Neural progenitor cell (in vitro differentiated cells): ENCODE data around the gene SPTBN5. TPM values are rescaled to one million over a fixed set of nuclear protein-coding genes. Genes with fewer than 3 reads are reported as not detected.

Source experiments
- DNase-seq: peaks from one replicate; pipeline ENCODE4 v3.0.0-alpha.2; 2016; ENCODE audit warnings: low spot score
- H2AFZ ChIP-seq: fragments of 200-600 bp; sonication (generic); replicated peaks from 2 replicates; pipeline ENCODE4 v1.6.1; 2016; ENCODE audit warnings: antibody characterized with exemption
- H3F3A ChIP-seq: fragments of 200-600 bp; sonication (generic); 2 replicates; pipeline ENCODE4 v1.6.1; 2016; ENCODE audit warnings: antibody characterized with exemption, low read depth
- H3K27ac ChIP-seq: fragments of 200-600 bp; sonication (generic); 2 replicates; pipeline ENCODE4 v1.5.1; 2016; ENCODE audit warnings: mild to moderate bottlenecking
- H3K27me3 ChIP-seq: fragments of 200-600 bp; sonication (generic); 2 replicates; pipeline ENCODE4 v1.6.1; 2016; ENCODE audit warnings: mild to moderate bottlenecking, moderate library complexity
- H3K36me3 ChIP-seq: fragments of 200-600 bp; sonication (generic); 2 replicates; pipeline ENCODE4 v1.5.1; 2016
- H3K4me1 ChIP-seq: fragments of 200-600 bp; sonication (generic); 2 replicates; pipeline ENCODE4 v1.6.1; 2016; ENCODE audit warnings: mixed run types
- H3K4me2 ChIP-seq: fragments of 200-600 bp; sonication (generic); 2 replicates; pipeline ENCODE4 v1.6.1; 2016
- H3K4me3 ChIP-seq: fragments of 200-600 bp; sonication (generic); 2 replicates; pipeline ENCODE4 v1.5.1; 2016
- H3K79me2 ChIP-seq: fragments of 200-600 bp; sonication (generic); 2 replicates; pipeline ENCODE4 v1.6.1; 2016; ENCODE audit warnings: low read depth
- H3K9ac ChIP-seq: fragments of 200-600 bp; sonication (generic); 2 replicates; pipeline ENCODE4 v1.6.1; 2016
- H3K9me3 ChIP-seq: fragments of 200-600 bp; sonication (generic); 2 replicates; pipeline ENCODE4 v1.5.1; 2016; ENCODE audit warnings: low read depth
- H4K20me1 ChIP-seq: fragments of 200-600 bp; sonication (generic); 2 replicates; pipeline ENCODE4 v1.6.1; 2016; ENCODE audit warnings: low read depth
- H3K27ac Mint-ChIP-seq: 3 replicates; pipeline ENCODE4 v1.8.0; 2021; ENCODE audit warnings: mixed read lengths
- H3K27me3 Mint-ChIP-seq: 2 replicates; pipeline ENCODE4 v1.8.0; 2022; ENCODE audit warnings: low read depth, mild to moderate bottlenecking, inconsistent platforms, moderate library complexity, mixed read lengths; ENCODE audit not compliant: insufficient read depth
- H3K36me3 Mint-ChIP-seq: 3 replicates; pipeline ENCODE4 v1.8.0; 2021; ENCODE audit warnings: mixed read lengths
- H3K4me1 Mint-ChIP-seq: 3 replicates; pipeline ENCODE4 v1.8.0; 2021; ENCODE audit warnings: mixed read lengths
- H3K4me3 Mint-ChIP-seq: 3 replicates; pipeline ENCODE4 v1.8.0; 2021; ENCODE audit warnings: mild to moderate bottlenecking, moderate library complexity, mixed read lengths
- H3K9me3 Mint-ChIP-seq: 3 replicates; pipeline ENCODE4 v1.8.0; 2020; ENCODE audit warnings: mixed read lengths
- CTCF ChIP-seq: fragments of 200-600 bp; sonication (generic); IDR thresholded peaks from 2 replicates; pipeline ENCODE4 v1.5.1; 2017; ENCODE audit warnings: antibody characterized with exemption, mild to moderate bottlenecking
- EZH2 ChIP-seq: fragments of 200-600 bp; sonication (generic); IDR thresholded peaks from 2 replicates; pipeline ENCODE4 v1.6.1; 2017; ENCODE audit warnings: antibody characterized with exemption, mild to moderate bottlenecking, moderate library complexity
- EZH2phosphoT487 ChIP-seq: fragments of 200-600 bp; sonication (generic); IDR thresholded peaks from 2 replicates; pipeline ENCODE4 v1.6.1; 2017; ENCODE audit warnings: antibody characterized with exemption
- total RNA-seq: library from RNA; depleted of rRNA; stranded (reverse); fragments of >200 nt; gene quantifications from 2 replicates; pipeline ENCODE4 v1.2.3, GENCODE V29; 2015; ENCODE audit warnings: low replicate concordance

SPTBN5 gene
- total RNA-seq, 1 donor from 2014 or later: not detected

DNA sequence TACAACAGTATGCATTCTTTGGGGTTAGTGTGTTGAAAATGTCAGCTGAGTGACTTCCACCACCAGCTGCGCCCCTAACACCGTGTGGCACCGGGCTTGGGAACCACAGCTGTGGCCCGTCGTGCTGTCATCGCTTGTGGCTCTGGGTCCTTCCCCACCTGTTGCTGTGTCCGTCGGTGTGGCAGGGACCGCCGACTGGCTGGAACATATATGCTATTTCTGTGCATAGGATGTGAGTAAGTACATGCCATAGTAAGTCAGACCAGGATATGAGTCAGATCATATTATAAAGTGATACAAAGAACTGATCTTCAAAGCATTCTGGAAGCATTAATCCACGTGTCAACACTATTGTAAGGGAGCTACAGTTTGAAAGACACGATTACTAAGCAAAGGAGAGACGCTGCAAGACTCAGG, 46.6 kb upstream of the SPTBN5 start:
- H3K36me3 Mint-ChIP-seq: peaks cover 2% of the 10 kb centered on the region
- Histone ChIP-seq H3K27ac (no peak overlapping the region), H3F3A (peaks cover 16% of the 10 kb centered on the region), H3K4me3 (no peak overlapping the region), H3K27me3 (no peaks in the 10 kb centered on the region), H3K79me2 (no peaks in the 10 kb centered on the region), H3K9me3 (no peaks in the 10 kb centered on the region), H3K9ac (no peak overlapping the region), H3K4me2 (no peak overlapping the region), H3K4me1 (peaks cover 39% of the 10 kb centered on the region), H4K20me1 (no peaks in the 10 kb centered on the region), H2AFZ (no peak overlapping the region), H3K36me3 (no peaks in the 10 kb centered on the region)
- TF ChIP-seq EZH2phosphoT487 (no peak), EZH2 (no peak), CTCF (no peak)
- no peaks in the 10 kb centered on the region for H3K9me3 Mint-ChIP-seq
- peaks cover 46% of the 10 kb centered on the region for H3K4me1 Mint-ChIP-seq
- no peak overlapping the region for H3K4me3 Mint-ChIP-seq
- no peak overlapping the region for H3K27ac Mint-ChIP-seq
- no peak for DNase-seq
- H3K27me3 Mint-ChIP-seq: no peaks in the 10 kb centered on the region

DNA sequence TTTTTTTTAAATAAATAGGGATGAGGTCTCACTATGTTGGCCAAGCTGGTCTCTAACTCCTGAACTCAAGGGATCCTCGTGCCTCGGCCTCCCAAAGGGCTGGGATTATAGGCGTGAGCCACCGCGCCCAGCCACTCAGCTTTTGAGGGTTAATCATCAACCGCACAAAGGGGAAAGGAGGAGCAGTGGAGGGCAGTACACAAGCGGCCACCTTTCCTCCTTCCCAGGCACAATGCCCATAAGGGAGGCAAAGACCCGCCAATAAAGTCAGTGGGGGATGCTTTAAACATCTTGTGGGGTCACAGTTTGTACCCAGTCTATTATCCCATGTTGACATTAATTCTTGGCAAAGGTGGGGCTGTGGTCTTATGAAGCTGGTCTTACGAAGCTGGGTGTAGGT, 46.1 kb upstream of the SPTBN5 start:
- H2AFZ ChIP-seq: no peak overlapping the region
- no peaks in the 10 kb centered on the region for H4K20me1 ChIP-seq
- H3F3A ChIP-seq: peaks cover 16% of the 10 kb centered on the region
- Mint-ChIP-seq H3K4me1 (peaks cover 44% of the 10 kb centered on the region), H3K27me3 (peaks cover under 1% of the 10 kb centered on the region), H3K27ac (no peak overlapping the region), H3K4me3 (no peak overlapping the region), H3K9me3 (no peaks in the 10 kb centered on the region), H3K36me3 (peaks cover 2% of the 10 kb centered on the region)
- no peaks in the 10 kb centered on the region for H3K27me3 ChIP-seq
- TF ChIP-seq CTCF: no peak
- no peak for TF ChIP-seq EZH2phosphoT487
- TF ChIP-seq EZH2: no peak
- H3K9me3 ChIP-seq: no peaks in the 10 kb centered on the region
- H3K4me2 ChIP-seq: no peak overlapping the region
- no peaks in the 10 kb centered on the region for H3K79me2 ChIP-seq
- H3K4me3 ChIP-seq: no peak overlapping the region
- no peak overlapping the region for H3K9ac ChIP-seq
- no peak for DNase-seq
- H3K4me1 ChIP-seq: peaks cover 40% of the 10 kb centered on the region
- no peaks in the 10 kb centered on the region for H3K36me3 ChIP-seq
- no peak overlapping the region for H3K27ac ChIP-seq

DNA sequence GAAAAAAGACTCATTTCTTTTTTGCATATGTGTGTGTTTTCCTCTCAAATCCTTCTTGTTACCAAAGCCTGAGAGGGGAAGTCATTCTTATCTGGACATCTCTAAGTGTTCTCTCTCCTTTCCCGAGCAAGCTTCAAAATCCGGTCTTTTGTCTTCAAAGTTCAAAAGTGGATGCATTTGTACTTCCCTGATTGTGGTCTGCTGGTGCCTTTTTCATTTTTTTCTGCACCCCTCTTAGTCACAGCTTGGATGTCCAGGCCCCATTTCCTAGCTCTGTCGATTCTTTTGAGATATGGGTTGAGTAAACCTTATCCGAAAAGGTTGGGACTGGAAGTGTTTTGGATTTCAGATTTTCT, 43.7 kb upstream of the SPTBN5 start:
- peaks cover 2% of the 10 kb centered on the region for H3K27me3 Mint-ChIP-seq
- no peak for DNase-seq
- no peak overlapping the region for H3K27ac Mint-ChIP-seq
- H2AFZ ChIP-seq: no peak overlapping the region
- H3K36me3 Mint-ChIP-seq: peaks cover 2% of the 10 kb centered on the region
- no peaks in the 10 kb centered on the region for H3K9me3 ChIP-seq
- peaks cover 32% of the 10 kb centered on the region for H3K4me1 Mint-ChIP-seq
- no peaks in the 10 kb centered on the region for H3K79me2 ChIP-seq
- H3K36me3 ChIP-seq: no peaks in the 10 kb centered on the region
- H3F3A ChIP-seq: peaks cover 16% of the 10 kb centered on the region
- no peaks in the 10 kb centered on the region for H3K27me3 ChIP-seq
- H3K9me3 Mint-ChIP-seq: no peaks in the 10 kb centered on the region
- TF ChIP-seq CTCF (no peak), EZH2phosphoT487 (no peak), EZH2 (no peak)
- H3K4me3 Mint-ChIP-seq: no peak overlapping the region
- H3K4me3 ChIP-seq: no peak overlapping the region
- H3K9ac ChIP-seq: no peak overlapping the region
- H4K20me1 ChIP-seq: no peaks in the 10 kb centered on the region
- H3K4me1 ChIP-seq: peaks cover 52% of the 10 kb centered on the region
- H3K27ac ChIP-seq: no peak overlapping the region
- peak overlapping the region; percentile 37 for H3K4me2 ChIP-seq
